ENCODE data around the gene FLVCR2.
"Not testable (repeated sequence)": the region's sequence is repeated elsewhere in the genome, so short reads cannot be mapped to it uniquely, and the experiment has no call there.

Gene FLVCR2

DNA sequence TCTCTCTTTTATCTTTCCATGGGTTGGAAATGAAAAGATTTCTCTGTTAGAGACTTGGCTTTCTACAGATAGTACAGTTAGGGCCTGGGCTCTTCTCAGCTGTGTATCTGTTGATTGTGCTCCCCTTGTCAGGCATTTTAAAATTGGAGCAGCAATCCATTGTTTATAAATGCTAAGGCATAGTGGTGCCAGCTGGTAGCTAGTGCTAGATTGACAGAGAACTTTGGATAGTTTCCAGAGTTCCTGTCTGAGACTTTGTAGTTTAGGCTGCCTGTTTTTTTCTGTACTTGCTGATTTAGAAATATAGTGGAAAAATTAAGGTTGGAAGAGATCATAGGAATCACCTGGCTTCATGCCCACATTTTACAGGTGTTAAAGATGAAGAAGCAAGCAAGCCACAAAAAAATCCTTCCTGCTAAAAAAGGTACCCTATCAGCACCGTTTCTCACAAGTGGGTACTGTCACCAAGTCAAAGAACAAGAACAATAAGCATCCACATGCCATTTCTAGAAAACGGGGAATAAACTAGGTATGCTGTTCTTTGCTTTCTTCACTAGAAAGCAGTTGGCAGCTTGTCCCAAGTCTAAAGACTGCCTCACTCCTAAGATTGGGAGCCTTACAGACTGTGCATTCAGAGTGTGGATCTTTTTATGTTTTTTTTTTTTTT lies 88.8 kb downstream of the FLVCR2 start:
- DNase-seq (ENCODE audit: low read depth) = no peak

GRCh38 chr14:75672605-75673192 lies 94.3 kb downstream of the FLVCR2 start:
- DNase-seq (ENCODE audit: low read depth) = no peak

GRCh38 chr14:75673345-75674035 lies 95.1 kb downstream of the FLVCR2 start:
- no peak for DNase-seq (ENCODE audit: low read depth)

DNA sequence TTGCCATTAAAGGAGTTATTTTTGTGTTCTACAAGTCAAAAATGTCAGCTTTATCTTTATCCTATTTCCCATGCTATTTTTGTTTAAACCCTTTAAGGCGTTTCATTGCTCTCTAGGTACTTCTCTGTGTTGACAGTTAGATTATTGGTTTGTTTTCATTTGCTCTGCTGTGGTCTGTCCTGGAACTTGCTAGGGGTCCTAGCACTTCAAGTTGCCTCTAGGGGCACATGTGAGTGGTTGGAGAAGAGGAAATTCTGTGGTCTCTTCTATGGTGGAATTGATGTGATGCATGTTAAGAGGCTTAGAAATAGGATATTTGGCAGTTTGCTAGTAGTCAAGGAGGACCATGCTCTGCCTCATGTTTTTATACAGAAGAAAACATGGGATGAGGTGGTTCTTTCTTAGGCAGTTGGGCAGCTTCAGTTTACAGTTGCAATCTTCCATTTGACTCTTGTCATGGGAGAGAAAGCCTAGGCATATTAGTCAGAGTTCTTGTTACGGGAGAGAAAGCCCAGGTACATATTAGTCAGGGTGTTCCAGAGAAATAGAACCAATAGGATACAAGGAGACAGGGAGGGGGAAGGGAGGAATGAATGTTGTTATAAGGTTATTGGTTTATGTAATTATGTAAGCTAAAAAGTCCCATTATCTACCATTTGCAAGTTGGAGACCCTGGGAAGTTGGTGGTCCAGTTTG lies 97.0 kb downstream of the FLVCR2 start:
- DNase-seq (ENCODE audit: low read depth) = no peak

- DNase-seq (ENCODE audit: low read depth) = no peak
These were observed 107.5 kb downstream of the FLVCR2 start for GRCh38 chr14:75685910-75686309.

- no peak for DNase-seq (ENCODE audit: low read depth)
These were observed 110.6 kb downstream of the FLVCR2 start for GRCh38 chr14:75689012-75689411.

DNA sequence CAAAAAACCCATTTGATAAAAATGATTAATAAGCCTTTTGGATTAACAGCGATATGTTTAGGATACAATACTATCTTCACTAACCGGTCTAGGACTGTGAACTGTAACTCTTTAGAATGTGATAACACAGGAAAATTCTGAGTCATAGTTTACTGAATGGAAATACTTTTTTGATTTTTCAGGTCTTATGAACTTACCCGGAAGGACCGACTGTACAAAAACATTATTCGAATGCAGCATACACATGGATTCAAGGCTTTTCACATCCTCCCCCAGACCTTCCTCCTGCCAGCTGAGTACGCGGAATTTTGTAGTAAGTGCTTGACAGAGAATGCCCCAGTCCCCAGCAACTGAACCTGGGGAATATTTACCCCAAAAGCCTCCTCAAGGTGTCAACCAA lies 111.6 kb downstream of the FLVCR2 start:
- no peak for DNase-seq (ENCODE audit: low read depth)

GRCh38 chr14:75695025-75695424 lies 116.6 kb downstream of the FLVCR2 start:
- not testable (repeated sequence) for DNase-seq (ENCODE audit: low read depth)

DNA sequence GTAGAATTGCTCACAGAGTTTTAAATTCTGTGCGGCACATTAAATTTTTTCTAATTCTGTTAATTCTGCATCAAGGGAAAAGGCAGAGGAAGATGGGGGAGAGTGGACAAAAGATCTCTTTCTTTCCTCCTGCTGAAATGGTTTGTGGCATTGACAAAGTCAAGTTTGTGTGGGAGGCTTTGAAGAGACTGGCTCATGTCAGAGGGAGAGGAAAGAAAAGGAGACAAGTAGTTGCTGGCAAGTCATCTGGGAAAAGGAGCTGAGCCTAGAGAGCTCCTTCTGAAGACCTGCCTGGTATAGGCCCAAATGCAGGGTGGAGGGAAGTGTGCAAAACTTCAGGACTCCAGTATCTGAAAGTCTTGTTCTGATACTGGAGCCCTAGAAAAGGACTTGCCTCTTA lies 119.0 kb downstream of the FLVCR2 start:
- DNase-seq (ENCODE audit: low read depth) = no peak
